Subcutaneous abdominal adipose tissue (tissue), 5 donors: ENCODE measurements around the gene OIP5.
"Not testable (repeated sequence)": the region's sequence is repeated elsewhere in the genome, so short reads cannot be mapped to it uniquely, and the experiment has no call there.

ENCODE experiments used
- H3K27ac ChIP-seq: one replicate; pipeline ENCODE4 v1.7.0; 2013; ENCODE audit warnings: low read depth, mild to moderate bottlenecking, inconsistent platforms, low read length, moderate library complexity
- H3K27me3 ChIP-seq, 5 donors: one replicate each; pipeline ENCODE4 v1.7.0; 2013; ENCODE audit warnings: low read length in 5 of 5, inconsistent platforms in 1 of 5; ENCODE audit not compliant: control insufficient read depth in 5 of 5, insufficient read depth in 4 of 5
- H3K36me3 ChIP-seq, 5 donors: one replicate each; pipeline ENCODE4 v1.7.0; 2013; ENCODE audit warnings: low read length in 5 of 5; ENCODE audit not compliant: control insufficient read depth in 5 of 5, insufficient read depth in 5 of 5
- H3K4me1 ChIP-seq, 5 donors: one replicate each; pipeline ENCODE4 v1.7.0; 2013; ENCODE audit warnings: low read length in 5 of 5, mild to moderate bottlenecking in 3 of 5, moderate library complexity in 1 of 5; ENCODE audit not compliant: control insufficient read depth in 5 of 5, insufficient read depth in 5 of 5
- H3K4me3 ChIP-seq, 5 donors: one replicate each; pipeline ENCODE4 v1.7.0; 2013; ENCODE audit warnings: low read length in 5 of 5, low read depth in 1 of 5
- H3K9ac ChIP-seq, 5 donors: one replicate each; pipeline ENCODE4 v1.7.0; 2013; ENCODE audit warnings: low read length in 5 of 5, mild to moderate bottlenecking in 4 of 5, moderate library complexity in 3 of 5
- H3K9me3 ChIP-seq, 5 donors: one replicate each; pipeline ENCODE4 v1.7.0; 2013; ENCODE audit warnings: low read length in 5 of 5; ENCODE audit not compliant: control insufficient read depth in 5 of 5
- donor health status: healthy.
- donor health status: healthy.
- donor health status: healthy.
- donor health status: healthy.
- donor health status: healthy.

The OIP5 gene

DNA sequence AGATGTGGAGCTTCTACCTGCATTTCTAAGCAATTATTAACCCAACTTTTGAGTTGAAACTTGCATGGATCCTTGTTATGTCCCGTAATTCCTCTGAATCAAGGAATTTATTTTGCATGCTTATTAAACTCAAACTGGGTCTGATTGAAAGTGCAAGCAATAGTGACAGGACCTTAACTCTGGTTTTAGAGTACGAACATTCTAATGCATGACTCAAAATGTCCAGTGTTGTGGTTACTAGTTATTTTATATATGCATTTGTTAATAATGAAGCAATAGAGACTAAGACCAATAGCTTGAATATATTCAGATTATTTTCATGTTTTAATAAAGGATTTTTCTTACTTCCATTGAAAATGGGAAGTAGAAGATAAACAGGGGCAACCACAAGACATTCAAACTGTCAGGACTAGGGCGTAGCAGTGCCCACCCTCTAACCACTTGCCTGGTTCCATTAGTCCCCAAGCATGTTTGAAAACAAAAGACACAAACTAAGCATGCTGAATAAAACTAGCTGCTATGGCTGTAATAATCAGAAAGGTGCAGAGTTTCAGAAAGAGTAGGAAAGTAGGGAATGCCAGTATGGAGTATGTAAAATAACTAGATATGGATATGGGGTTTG lies 28.1 kb downstream of the OIP5 start:
- Histone ChIP-seq H3K4me3 (no peak overlapping the region), H3K36me3 (peaks cover 0 to 10% (median 4%) of the 10 kb centered on the region in 5 donors), H3K27me3 (no peaks in the 10 kb centered on the region), H3K9me3 (no peaks in the 10 kb centered on the region), H3K4me1 (no peaks in the 10 kb centered on the region), H3K9ac (no peak overlapping the region), H3K27ac (no peak overlapping the region)

DNA sequence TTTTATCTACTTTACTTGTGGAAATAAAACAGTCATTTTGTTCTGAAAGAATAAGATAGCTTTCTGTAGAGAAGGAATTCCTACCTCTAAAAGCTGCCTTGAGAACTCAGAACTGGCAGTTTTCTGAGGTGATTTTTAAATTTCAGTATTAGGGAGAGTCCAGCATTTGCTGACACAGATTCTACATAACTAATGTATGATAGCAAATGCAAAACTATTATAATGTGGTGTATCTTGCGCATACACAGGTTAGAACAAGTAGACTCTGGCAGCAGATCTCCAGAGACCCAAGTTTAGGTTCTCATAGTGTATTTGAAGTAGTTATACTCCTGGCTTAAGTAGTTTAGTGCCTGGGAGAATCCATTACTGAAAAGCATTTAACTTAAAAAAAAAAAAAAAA lies 30.8 kb downstream of the OIP5 start:
- H3K4me3 ChIP-seq, result no peak overlapping the region
- H3K4me1 ChIP-seq, result no peaks in the 10 kb centered on the region
- no peak overlapping the region for H3K27ac ChIP-seq
- H3K27me3 ChIP-seq, result no peaks in the 10 kb centered on the region
- H3K9ac ChIP-seq, result no peak overlapping the region
- peaks cover 7 to 32% (median 9%) of the 10 kb centered on the region in 5 donors for H3K36me3 ChIP-seq
- no peaks in the 10 kb centered on the region for H3K9me3 ChIP-seq

DNA sequence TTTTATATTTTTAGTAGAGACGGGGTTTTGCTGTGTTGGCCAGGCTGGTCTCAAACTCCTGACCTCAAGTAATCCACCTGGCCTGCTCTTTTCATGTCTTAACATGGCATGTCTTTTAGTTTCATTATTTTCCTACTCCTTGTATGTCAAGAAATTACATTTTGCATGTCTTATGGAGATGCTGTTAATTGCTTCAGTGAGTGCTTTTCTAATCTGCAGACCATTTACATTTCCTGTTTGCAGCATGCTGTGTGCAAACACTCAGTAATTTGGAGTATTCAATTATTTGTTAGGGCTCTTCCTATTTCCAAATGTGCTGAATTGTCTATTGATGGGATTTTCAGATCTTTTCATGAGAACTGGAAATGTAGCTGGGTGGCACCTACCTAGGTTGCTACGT lies 31.3 kb downstream of the OIP5 start:
- not testable (repeated sequence) for H3K9ac ChIP-seq, H3K27ac ChIP-seq, H3K4me1 ChIP-seq, H3K27me3 ChIP-seq, H3K9me3 ChIP-seq, H3K4me3 ChIP-seq
- peaks cover 7 to 32% (median 9%) of the 10 kb centered on the region in 5 donors for H3K36me3 ChIP-seq

DNA sequence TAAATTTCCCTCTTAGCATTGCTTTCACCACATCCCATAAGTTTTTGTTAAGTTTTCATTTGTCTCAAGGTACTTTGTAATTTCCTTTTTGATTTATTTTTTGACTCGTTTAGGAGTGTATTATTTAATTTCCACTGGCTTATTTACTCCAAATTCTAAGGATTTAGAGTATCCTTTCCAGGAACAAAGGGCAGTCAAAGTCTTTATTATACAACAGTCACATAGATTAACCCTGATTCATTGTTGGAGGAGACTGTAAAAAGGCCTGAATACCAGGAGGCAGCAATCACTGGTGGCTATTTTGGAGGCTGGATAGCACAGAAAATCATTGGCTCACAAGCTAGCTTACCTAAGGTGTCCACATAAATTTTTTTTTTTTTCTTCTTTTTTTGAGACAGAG lies 39.9 kb downstream of the OIP5 start:
- no peak overlapping the region for H3K9ac ChIP-seq
- peaks cover 5 to 47% (median 16%) of the 10 kb centered on the region in 5 donors for H3K36me3 ChIP-seq
- peaks cover 0 to 10% (median 5%) of the 10 kb centered on the region in 5 donors for H3K4me1 ChIP-seq
- H3K9me3 ChIP-seq, result no peaks in the 10 kb centered on the region
- no peaks in the 10 kb centered on the region for H3K27me3 ChIP-seq
- H3K27ac ChIP-seq, result no peak overlapping the region
- no peak overlapping the region for H3K4me3 ChIP-seq

DNA sequence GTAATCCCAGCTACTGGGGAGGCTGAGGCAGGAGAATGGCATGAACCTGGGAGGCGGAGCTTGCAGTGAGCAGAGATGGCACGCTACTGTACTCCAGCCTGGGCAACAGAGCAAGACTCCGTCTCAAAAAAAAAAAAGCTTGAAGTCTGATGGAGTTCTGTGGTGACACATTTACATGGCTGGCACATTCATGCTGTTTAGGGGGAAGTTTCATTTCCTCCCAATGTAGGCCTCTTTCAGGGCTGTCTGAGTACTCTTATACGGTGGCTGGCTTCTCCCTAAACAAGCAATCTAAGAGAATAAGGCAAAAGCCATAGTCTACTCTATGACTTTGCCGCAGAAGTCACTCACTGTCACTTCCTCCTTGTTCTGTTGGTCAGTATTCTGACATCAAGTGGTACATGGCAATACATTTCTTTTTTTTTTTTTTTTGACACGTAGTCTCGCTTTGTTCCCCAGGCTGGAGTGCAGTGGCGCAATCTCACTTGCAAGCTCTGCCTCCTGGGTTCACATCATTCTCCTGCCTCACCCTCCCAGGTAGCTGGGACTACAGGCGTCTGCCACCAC lies 41.2 kb downstream of the OIP5 start:
- H3K9ac ChIP-seq, result no peak overlapping the region
- H3K4me3 ChIP-seq, result no peak overlapping the region
- peak overlapping the region; percentile 16 for H3K27ac ChIP-seq
- no peaks in the 10 kb centered on the region for H3K9me3 ChIP-seq
- no peaks in the 10 kb centered on the region for H3K27me3 ChIP-seq
- peaks cover 0 to 17% (median 6%) of the 10 kb centered on the region in 5 donors for H3K4me1 ChIP-seq
- H3K36me3 ChIP-seq, result peaks cover 9 to 53% (median 27%) of the 10 kb centered on the region in 5 donors

DNA sequence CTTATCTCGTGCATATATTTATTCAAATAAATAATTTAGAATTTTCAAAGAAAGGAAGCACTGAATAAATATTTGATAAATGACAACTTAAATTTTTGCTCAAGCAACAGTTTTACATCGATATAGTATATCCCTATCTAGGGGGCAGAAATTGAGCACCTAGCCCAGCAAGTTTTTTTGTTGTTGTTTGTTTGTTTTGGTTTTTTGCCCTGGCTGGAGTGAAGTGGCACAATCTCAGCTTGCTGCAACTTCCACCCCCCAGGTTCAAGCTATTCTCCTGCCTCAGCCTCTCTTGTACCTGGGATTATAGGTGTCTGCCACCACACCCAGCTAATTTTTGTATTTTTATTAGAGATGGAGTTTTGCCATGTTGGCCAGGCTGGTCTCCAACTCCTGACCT lies 42.4 kb downstream of the OIP5 start:
- Histone ChIP-seq H3K27ac (no peak overlapping the region), H3K27me3 (no peaks in the 10 kb centered on the region), H3K4me1 (peaks cover 0 to 26% (median 13%) of the 10 kb centered on the region in 5 donors), H3K9ac (no peak overlapping the region), H3K4me3 (no peak overlapping the region), H3K36me3 (peaks cover 9 to 58% (median 27%) of the 10 kb centered on the region in 5 donors), H3K9me3 (no peaks in the 10 kb centered on the region)

DNA sequence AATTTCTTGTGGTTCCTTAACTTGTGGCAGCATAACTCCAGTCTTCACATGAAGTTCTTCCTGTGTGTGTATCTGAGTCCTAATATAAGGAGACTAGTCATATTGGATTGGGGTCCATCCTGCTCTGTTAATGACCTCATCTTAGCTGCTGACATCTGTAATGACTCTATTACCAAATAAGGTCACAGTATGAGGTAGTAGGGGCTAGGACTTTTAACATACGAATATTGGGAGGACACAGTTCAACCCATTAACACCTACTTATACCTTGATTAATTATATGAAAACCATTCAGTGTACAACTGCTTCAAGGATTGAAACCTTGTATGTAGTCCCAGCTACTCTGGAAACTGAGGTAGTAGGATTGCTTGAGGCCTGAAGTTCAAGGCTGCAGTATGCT lies 43.9 kb downstream of the OIP5 start:
- H3K36me3 ChIP-seq, result peaks cover 9 to 54% (median 23%) of the 10 kb centered on the region in 5 donors
- peak overlapping the region; percentile 38 for H3K27ac ChIP-seq
- peaks cover 0 to 34% (median 24%) of the 10 kb centered on the region in 5 donors for H3K4me1 ChIP-seq
- H3K27me3 ChIP-seq, result no peaks in the 10 kb centered on the region
- H3K4me3 ChIP-seq, result no peak overlapping the region
- H3K9me3 ChIP-seq, result no peaks in the 10 kb centered on the region
- H3K9ac ChIP-seq, result peak overlapping the region in 1 of 5 donors; percentile 19

DNA sequence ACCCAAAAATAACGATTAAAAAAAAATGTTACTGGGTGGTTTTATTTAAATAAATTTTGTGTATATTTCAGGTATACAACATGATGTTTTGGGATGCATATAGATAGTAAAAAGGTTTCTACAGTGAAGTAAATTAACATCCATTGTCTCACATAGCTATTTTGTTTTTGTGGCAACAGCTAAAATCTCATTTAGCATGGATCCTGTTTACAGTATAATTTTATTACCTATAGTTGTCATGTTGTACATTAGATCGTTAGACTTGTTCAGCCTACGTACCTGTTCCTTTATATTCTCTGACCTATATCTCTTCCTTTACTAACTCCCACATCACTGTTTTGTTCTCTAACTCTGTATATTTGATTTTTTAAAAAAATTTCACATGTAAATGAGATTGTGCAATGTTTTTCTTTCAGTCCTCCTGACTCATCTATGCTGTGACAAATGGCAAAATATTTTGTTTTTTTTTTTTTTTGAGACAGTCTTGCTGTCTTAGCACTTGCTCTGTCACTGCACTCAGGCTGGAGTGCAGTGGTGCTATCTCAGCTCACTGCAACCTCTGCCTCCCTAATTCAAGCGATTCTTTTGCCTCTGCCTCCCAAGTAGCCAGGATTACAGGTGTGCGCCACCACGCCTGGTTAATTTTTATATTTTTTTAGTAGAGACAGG lies 45.6 kb downstream of the OIP5 start:
- H3K27ac ChIP-seq, result peak overlapping the region; percentile 3
- H3K4me1 ChIP-seq, result peaks cover 0 to 31% (median 29%) of the 10 kb centered on the region in 5 donors
- H3K4me3 ChIP-seq, result no peak overlapping the region
- peaks cover 9 to 45% (median 22%) of the 10 kb centered on the region in 5 donors for H3K36me3 ChIP-seq
- H3K9ac ChIP-seq, result no peak overlapping the region
- no peaks in the 10 kb centered on the region for H3K9me3 ChIP-seq
- no peaks in the 10 kb centered on the region for H3K27me3 ChIP-seq

DNA sequence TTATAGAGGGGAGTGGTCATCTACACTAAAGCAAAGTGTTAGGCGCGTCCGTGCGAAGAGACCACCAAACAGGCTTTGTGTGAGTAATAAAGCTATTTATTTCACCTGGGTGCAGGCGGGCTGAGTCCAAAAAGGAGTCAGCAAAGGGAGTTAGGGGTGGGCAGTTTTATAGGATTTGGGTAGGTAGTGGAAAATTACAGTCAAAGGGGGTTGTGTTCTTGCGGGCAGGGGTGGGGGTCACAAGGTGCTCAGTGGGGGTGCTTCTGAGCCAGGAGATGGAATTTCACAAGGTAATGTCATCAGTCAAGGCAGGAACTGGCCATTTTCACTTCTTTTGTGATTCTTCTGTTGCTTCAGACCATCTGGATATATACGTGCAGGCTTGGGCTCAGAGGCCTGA lies 47.1 kb downstream of the OIP5 start:
- no peaks in the 10 kb centered on the region for H3K27me3 ChIP-seq
- peak overlapping the region in 3 of 5 donors; percentile 91 to 94 (median 93) for H3K9ac ChIP-seq
- peaks cover 9 to 37% (median 23%) of the 10 kb centered on the region in 5 donors for H3K36me3 ChIP-seq
- peak overlapping the region; percentile 89 for H3K27ac ChIP-seq
- peak overlapping the region; percentile 90 to 99 (median 94) for H3K4me3 ChIP-seq
- no peaks in the 10 kb centered on the region for H3K9me3 ChIP-seq
- peaks cover 0 to 31% (median 29%) of the 10 kb centered on the region in 5 donors for H3K4me1 ChIP-seq
